ENCODE measurements around the gene CHST7.

DNA sequence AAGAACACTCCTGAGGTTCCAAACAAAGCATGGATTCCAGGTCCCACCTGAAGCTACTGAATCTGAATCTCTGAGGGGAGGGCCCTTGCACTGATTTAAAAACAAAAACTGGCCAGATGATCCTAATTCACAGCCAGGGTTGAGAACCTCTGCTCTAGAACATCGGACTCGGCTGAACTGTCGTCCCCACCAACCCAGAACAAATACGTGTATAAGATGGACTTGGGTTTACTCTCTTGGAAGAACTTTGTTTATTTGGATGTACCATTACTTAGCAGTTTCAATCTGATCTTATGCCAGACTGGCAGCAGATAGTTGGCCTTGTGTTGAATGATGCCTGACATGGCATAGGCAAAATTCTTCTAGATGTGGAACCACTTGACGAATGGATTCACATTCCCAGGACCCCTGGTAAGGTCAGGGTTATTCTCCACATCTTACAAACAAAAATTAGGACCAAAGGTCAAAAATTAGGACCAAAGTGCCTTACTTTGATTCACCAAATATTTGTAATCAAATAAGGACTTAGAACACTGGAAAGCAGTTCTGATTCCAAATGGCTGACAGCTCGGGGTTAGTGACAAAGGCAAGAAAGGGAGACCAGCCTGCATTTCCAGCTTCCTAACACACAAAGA is 29.0 kb downstream of the CHST7 start:
- TF ChIP-seq, protein P1, sequence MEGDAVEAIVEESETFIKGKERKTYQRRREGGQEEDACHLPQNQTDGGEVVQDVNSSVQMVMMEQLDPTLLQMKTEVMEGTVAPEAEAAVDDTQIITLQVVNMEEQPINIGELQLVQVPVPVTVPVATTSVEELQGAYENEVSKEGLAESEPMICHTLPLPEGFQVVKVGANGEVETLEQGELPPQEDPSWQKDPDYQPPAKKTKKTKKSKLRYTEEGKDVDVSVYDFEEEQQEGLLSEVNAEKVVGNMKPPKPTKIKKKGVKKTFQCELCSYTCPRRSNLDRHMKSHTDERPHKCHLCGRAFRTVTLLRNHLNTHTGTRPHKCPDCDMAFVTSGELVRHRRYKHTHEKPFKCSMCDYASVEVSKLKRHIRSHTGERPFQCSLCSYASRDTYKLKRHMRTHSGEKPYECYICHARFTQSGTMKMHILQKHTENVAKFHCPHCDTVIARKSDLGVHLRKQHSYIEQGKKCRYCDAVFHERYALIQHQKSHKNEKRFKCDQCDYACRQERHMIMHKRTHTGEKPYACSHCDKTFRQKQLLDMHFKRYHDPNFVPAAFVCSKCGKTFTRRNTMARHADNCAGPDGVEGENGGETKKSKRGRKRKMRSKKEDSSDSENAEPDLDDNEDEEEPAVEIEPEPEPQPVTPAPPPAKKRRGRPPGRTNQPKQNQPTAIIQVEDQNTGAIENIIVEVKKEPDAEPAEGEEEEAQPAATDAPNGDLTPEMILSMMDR (IDR thresholded peaks at IDR 0.05; ENCODE audit: borderline replicate concordance, extremely low read depth, low read length, poor library complexity, severe bottlenecking): no peak
- no peak for TF ChIP-seq EZH2 (IDR thresholded peaks at IDR 0.05; ENCODE audit: borderline replicate concordance, low read depth, low read length, severe bottlenecking)

Data from DND-41 (cell line).